SK-N-MC (cell line): ENCODE measurements around the gene HCLS1.

Experiments
- EZH2 ChIP-seq: fragments of 200-600 bp; sonication (generic); IDR thresholded peaks from one replicate; pipeline ENCODE4 v1.6.1; 2017; ENCODE audit warnings: antibody characterized with exemption
- FOXP2 ChIP-seq: optimal IDR thresholded peaks from 2 replicates; pipeline ENCODE3; 2011; ENCODE audit warnings: mild to moderate bottlenecking, moderate library complexity; ENCODE audit not compliant: insufficient read depth; ENCODE audit errors: extremely low read length, control extremely low read depth
- POLR2AphosphoS5 ChIP-seq: IDR thresholded peaks from 2 replicates; pipeline ENCODE4 v1.6.1; 2012; ENCODE audit warnings: mild to moderate bottlenecking, low read depth, low read length, borderline replicate concordance

DNA sequence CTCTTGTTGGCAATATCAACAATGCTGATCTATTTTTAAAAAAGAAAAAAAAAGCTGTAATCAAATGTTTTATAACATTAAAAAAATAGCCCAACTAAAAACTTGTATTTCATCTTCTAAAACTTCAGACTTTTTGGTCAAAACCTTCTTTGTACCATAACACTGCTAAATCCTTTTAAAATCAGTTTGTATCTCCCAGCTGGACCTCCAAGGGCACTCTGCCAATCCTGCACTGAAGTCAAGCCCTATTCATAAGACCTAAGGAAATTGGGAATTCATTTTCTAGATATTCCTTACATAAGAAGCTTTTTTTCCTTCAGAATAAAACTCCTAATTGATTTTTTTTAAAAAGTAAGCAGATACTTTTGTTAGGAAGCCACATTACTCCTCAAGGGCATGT, 38.2 kb upstream of the HCLS1 start:
- no peak for TF ChIP-seq EZH2
- no peak for TF ChIP-seq POLR2AphosphoS5
- no peak for TF ChIP-seq FOXP2
